NCI-H2196 treated with DMSO at 0.1 percent for 48 hours (cell line): ENCODE measurements around the gene DUSP6.
"Not testable (repeated sequence)": the region's sequence is repeated elsewhere in the genome, so short reads cannot be mapped to it uniquely, and the experiment has no call there.

Experiments used
- DNase-seq: peaks from one replicate; lab custom pipeline; 2025; ENCODE audit not compliant: unreplicated experiment; lab: John Stamatoyannopoulos, UW

The DUSP6 gene

DNA sequence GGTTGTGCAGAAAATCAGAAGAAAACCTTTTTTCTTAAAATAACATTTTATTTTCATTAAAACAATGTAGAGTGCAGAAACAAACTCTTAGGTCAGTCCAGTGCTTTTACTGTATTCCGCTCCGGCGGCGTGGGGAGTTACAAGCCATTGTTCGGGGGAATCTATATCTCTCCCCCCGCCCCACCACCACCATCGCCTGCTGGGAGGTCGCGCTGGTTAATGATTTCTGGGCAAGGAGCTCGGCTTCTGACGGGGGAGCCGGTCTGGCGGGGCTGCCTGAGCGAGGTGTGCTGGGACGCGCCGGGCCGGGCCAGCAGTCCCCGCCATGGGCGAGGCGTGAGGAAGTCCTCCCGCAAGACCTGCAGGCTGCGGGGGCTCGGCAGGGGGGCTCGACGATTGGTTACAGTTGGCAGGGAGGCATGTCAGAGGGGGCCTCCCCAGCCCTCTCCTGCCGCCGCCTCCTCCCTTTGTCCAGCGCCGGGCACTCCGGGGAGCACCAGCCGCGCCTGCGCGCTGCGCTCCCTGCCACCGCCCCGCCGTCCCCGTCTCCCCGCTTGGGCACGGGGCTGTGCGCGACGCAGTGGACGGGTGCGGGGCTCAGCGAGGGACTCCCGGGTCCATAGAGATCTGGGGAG lies 1.0 kb upstream of the DUSP6 start:
- peak; percentile 83 for DNase-seq

DNA sequence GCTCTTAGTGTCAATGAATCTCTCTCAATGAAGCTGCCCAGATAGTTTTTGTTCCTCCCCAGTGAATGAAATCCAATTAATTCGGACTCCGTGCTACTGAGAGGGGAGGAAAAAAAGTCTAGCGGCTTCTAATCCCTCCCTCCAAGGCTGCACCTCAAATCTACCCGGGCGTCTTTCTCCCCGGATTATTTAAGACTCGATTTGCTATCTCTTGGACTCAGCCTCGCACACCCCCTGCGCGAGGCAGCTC lies 134 bp downstream of the DUSP6 start:
- no peak for DNase-seq

DNA sequence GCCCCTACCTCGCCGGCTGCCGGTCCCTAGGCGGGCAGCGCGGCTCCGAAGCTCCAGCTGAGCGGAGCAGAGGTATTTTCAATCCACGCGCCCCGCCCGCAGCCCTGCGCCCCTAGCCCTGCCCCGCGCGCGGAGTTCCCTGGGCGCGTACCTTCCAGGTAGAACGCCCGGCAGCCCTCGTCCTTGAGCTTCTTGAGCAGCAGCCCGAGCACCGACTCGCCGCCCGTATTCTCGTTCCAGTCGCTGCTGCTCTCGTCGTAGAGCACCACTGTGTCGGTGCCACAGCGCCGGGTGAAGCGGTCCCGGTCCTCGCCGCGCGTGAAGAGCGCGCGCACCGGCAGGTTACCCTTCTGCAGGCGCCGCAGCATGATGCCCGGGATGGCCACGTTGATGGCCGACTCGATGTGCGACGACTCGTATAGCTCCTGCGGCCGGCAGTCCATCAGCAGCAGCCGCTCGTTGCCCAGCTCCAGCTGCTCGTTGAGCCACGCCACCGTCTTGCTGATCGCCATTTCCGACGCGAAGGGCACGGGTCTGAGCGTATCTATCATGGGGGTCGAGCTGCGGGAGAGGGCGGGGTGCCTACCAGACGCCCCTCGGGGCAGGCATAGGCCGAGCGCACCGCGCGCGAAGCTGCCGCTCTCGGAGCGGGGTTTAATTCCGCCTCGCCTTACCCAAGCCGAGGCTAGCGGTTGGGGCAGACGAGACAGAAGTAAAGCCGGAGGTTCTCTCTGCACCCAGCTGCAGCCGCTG lies 636 bp downstream of the DUSP6 start:
- no peak for DNase-seq

DNA sequence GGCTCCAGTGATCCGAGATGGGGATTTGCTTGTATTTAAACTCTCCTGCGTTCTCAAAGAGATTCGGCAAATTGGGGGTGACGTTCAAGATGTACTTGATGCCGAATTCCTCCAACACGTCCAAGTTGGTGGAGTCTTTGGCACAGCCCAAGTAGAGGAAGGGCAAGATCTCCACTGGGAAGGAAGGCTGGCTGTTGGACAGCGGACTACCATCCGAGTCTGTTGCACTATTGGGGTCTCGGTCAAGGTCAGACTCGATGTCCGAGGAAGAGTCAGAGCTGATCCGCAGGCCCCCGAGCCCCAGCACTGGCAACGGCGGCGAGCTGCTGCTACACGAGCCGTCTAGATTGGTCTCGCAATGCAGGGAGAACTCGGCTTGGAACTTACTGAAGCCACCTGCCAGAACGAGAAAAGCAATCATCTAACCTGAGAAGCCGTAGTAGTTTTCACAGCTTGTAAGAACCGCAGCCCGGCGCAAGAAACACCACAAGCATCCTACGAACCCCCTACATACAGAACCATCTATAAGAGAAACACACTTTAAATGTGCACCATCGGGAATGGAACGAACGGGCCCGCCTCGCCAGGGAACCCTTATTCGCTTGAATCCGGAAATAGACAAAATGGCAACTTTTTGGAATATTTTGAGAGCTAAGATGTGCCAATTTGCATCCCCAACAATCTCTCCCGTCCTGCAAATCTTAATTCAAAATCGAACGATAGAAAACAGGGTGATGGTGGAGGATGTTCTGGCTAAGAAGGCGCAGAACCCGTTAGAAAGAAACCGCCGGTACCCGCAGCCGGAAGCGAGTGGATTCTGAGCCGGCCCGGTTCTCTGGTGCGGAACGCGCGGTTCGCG lies 1.4 kb downstream of the DUSP6 start:
- no peak for DNase-seq

DNA sequence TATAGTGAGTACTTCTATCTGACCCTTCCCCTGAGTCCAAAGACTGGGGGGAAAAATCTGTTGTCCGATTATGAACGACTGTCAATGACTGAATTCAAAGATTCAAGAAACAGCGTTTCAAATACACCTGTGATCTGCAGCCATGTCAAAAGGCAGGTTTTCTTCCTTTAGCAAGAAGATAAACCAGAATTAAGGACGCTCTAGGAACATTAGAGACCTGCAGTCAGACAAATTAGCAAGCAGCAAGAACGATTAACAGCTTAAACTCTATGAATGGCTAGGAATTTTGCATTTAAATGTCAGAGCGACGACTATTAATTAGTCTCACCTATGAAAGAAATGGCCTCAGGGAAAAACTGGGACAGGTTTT lies 2.1 kb downstream of the DUSP6 start:
- DNase-seq, result no peak

DNA sequence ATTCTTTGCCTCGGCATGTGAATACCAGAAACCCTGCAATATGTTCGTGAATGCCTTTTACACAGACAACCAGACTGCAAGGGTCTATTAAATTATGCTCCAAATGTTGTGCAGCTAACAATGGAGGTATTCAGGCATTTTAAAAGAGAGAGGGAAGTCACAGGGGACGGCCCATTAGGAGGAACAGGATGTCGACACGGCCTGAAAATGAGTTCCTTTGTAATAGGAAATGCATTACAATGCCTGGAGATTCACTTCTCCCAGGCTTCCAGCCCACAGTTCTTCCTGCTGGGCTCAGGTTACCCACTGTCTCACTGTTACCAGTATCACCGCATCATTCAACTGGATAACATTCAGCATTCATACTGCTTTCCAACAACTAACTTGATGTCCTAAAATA lies 2.5 kb downstream of the DUSP6 start:
- DNase-seq, result peak; percentile 33

DNA sequence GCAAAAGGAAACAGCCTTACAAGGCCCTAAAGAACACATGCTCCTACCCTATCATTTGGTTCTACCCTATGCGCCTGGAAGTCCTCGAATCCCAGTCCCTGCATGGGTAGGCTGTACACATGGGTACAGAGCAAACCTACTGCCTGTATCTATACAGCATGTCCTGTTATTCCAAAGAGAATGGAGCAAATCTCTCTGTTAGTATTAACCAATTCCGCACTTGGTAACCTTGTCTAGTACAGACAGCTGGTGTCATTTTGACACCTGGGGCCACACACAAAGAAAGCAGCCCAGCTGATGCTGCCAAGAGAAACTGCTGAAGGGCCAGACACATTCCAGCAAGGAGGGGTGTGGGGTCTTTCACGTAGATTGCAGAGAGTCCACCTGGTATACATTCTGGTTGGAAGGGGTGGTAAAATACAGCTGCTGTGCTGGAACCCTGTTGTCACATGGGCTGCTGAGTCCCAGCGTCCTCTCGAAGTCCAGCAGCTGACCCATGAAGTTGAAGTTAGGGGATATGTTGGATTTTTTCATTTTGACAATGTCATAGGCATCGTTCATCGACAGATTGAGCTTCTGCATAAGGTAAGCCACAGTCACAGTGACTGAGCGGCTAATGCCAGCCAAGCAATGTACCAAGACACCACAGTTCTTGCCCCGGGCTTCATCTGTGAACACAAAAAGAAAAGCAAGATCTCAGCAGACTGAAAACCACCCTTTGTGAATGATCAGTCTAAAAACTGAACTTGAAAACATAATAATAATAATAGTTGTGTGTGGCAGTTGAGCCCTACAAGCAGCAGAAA lies 3.2 kb downstream of the DUSP6 start:
- no peak for DNase-seq

DNA sequence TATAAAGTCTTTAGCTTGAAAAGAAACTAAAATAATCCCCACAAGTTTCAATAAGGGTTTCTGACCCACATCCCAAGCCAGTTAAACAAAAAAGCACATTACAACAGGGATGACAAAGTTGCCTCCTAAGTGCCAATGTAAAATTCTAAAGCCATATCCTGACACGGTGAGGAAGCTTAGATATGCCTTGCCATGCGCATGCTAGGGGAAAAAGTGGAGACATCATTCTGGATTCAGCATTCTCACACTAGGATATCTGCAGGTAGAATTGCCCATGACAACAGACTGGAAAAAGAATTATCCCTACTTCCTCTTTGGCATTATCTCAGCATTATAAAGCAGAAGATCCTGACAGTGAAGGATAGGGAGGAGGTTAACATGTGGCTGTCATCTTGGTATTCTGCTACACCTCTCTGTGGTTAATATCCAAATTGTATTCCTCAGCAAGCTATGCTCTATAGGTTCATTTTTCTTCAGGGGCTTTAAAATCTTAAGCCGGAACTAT lies 4.9 kb downstream of the DUSP6 start:
- no peak for DNase-seq

DNA sequence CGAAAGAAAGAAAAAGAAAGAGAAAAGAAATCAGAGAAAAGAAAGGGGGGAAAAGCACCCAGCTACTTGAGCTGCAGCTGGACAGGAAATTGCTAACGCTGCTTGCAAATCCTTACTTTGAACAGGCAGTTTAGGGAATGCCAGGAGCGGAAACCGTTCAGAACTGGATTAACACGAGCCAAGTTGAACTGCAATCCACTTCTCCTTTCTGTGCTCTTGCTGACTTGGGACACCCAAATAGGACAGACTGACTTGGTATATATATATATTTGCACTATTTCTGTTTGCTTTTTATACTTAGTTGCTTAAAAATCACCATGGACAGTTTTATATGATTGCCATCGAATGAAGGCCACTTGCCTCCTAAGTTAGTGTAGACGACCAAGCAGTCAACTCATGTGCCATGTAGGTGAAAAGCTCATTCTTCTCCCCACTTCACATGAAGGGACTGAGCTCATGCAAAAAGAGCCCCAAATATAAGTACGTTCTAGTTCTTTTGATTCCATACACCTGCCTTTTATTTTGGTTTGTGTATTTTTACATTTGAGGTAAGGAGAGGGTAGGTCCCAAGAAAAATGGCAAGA lies 5.5 kb downstream of the DUSP6 start:
- DNase-seq, result peak; percentile 74

DNA sequence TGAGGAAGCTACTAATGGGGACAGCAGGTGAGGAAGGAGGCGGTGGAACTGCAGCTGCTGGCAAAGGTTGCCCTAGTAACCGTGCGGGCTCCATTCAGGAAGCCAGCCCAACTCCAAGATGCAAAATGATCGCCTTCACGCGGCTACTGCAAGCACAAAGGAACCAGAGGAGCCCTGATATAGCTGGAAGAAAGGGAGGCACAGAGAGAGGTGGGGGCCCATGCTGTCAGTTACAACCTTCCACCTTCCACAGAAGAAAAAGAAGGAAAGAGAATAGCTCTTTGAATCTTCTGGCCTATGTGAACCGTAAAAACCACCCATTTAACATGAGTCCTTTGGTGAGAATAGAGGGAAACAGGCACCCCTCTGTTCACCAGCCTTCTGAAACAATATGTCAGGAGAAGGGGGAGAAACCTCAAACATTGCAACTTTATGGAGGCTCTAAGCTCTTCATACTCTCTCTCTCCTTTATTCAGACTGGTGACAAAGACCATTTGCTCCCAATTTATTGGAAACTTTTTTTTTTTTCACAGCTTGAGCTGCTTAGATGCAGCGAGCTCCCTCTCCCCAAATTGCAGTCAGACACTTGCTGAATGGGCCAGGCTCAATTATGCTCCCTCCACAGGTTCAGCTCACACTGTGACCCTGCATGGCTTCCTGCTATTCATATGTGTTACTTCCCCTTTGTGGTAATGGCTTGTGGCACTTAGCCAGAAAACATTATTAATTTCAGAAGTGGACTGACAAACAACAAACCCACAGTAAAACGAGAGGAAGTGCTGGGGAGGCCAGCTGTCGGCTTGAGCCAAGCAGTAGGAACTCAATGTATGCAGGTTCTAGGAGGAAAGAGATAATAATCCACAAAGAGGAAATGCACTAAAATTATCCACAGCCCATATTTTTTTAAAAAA lies 6.2 kb downstream of the DUSP6 start:
- DNase-seq, result peak; percentile 77

DNA sequence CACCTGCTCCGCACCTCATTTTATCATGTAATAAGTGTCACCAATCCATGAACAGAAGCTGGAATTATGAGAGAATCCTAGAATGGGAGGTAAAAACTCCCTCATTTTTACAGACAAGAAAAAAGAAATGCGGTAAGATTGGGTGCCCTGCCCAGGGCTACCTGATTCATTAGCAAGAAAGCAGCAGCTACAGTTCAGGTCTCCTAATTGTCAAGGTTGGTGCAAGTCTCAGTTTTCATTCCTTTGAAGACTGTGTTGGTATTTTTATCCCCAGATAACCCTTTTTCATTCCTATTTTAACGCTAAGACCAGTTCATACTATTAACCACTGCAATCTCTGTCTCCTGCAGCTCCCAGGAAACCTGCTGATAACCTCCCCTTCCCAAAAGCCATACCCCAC lies 6.9 kb downstream of the DUSP6 start:
- no peak for DNase-seq

DNA sequence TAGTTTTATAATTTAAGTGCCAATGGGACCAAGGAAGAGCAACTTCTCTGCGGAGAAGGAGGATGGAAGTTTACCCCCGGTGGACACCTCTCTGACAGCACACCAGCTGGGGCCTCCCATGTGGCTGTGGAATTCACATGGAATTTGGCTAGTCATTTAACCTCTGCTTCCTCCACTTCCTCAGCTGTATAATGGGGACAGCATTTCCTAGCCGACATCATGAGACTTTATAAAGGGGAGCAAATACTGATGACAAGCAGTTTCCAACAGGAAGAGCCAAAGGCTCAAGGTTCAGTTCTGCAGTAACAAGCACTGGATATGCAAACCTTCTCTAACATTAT lies 7.5 kb downstream of the DUSP6 start:
- DNase-seq, result no peak

DNA sequence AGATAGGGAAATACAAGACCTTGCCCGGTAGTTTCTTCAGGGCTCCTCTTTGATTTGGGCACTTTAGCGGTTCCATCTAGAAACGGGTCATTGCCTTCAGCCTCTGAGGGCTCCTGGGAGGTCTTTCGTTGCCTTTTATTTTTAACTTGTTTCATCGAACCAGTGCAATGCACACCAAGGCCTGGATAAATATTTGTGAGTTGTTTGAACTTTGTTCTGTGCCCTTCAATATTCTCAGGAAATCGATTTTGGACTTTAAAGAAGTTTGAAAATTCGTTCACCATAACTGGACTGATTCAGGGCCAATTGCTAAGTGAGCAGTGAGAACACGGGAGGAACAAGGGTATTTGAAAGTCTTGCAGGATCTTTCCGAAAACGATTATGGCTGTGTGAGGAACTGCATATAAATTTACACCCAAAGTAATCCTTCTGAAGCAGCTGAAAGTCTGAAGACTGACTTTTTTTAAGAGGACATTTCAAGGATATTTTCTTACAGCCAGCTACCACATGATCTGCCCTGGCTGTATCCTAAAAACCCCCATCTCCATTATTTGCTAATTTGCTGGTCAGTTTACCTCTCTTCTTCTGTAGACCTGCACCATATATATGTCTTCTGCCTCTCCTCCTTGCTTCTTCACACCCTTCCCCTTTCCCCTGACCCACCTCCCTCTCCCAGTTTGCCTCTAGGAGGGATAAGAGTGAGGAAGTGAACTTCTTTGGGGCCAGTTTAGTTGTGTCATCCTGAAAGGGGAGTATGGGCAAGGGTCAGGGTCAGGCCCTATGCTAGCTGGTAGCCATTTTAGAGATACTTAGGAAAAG lies 8.0 kb downstream of the DUSP6 start:
- no peak for DNase-seq

DNA sequence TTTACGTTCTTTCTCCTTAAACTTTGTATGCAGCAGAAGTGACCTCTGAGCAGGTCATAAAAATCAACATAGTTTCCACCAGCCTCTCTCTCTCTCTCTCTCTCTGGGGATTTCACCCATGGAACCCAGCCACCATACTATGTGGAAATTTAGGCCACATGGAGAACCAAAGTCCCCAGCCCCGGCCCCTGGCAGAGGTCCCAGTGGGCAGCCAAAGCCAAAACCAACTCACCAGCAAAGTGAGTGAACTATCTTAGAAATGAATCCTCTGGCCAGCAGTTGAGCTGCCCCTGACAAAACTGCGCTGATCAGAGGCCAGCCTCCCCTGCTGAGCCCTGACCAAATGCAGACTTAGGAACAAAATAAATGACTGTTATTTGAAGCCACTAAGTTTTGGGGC lies 9.2 kb downstream of the DUSP6 start:
- DNase-seq, result no peak

DNA sequence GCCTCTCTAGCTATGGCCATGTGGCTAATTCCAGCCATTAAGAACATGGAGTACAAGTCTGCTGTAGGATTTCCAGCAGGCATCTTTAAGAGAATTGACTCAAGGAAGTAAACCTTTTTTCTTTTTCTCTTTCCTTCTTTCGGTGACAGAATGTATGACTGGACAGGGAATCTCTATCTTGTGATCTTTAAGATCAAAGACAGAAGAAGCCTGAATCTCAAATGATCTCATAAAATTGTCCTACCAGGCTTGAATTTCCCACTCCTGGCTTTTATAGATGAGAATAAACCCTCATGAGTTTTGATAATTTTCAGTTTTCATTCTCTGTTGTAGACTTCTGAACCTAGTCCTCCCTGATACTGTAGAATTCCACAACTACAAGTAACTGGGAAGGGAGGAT lies 11.4 kb downstream of the DUSP6 start:
- DNase-seq, result no peak

DNA sequence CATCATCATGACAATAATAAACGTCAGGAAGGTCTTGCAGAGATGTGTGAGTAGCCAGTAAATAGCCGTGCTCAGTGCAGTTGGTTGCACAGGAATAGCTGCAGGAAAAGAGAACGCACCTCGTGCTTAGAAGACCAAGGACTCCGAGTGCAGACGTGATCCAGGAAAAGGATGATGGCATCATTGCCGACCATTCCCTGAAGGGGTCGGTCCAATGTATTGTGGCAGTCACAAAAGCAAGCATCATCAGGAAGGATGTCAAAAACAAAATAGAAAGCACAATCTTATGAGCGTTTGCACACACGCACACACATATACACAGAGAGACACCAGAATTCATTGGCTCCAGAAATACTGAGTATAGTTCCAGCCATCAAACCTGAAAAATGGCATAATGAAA lies 12.8 kb downstream of the DUSP6 start:
- DNase-seq, result no peak

DNA sequence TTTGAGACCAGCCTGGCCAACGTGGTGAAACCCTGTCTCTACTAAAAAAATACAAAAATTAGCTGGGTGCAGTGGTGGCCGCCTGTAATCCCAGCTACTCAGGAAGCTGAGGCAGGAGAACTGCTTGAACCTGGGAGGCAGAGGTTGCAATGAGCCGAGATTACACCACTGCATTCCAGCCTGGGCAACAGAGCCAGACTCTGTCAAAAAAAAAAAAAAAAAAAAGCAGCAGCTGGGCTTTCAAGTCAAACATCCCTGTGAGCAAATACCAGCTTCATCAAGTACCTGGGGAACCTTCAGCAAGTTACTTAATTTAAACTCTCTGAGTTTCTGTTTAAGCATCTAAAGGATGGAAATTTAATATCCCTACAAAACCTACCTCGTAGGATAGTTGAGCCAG lies 15.2 kb downstream of the DUSP6 start:
- not testable (repeated sequence) for DNase-seq

DNA sequence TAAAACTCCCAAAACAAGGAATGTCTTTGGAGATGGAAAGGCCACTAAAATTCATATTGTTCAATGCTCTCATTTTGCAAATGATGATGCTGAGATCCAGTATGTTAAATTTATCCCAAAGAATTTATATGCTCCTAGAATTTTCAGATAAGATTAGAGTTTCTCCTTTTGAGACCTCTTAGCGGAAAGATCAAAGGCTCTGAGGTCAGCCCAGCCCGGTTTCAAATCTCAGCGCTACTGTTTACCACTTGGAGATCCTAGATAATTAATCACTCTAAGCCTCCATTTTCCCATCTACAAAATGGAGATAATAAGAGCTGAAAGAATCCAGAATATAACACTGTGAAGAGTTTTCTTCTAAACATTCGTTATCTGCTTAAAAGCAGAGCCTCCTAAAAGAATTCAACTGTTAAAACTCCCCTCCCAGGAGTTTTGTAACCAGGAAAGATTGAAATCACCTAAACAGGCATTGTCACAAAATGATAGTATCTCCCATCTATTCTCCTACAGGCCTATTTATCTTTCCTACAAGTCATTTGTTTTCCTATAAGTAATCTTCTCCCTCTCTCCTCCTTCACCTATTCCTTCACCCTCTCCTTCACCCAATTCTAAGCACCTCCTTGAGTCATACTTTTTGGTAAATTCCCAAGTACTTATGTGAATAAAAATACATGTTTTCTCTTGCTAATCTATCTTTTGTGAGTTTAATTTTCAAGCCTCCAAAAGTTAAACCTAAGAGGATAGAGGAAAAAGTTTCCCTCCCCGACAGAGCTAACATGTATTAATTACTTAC lies 16.7 kb downstream of the DUSP6 start:
- no peak for DNase-seq
